22Rv1 (cell line): ENCODE results near the gene SEC24C.

Experiments used
- H3K27ac ChIP-seq: fragments of 450-650 bp; 2 replicates; pipeline ENCODE4 v1.5.1; 2017
- CTCF ChIP-seq: fragments of 450-650 bp; IDR thresholded peaks from 2 replicates; pipeline ENCODE4 v1.5.1; 2017; ENCODE audit warnings: mild to moderate bottlenecking
- ZFX ChIP-seq: fragments of 450-650 bp; IDR thresholded peaks from 2 replicates; pipeline ENCODE4 v1.6.1; 2017; ENCODE audit warnings: antibody characterized with exemption, borderline replicate concordance

Gene SEC24C

GRCh38 chr10:73785211-73785720, 41.1 kb downstream of the SEC24C start, which contains the start of gene ZSWIM8:
TSS of gene ZSWIM8 (plus strand) at chr10:73785606. CDS start at chr10:73785879, 273 bp downstream.
- H3K27ac ChIP-seq = peak within 1 kb of the TSS; percentile 86
- TF ChIP-seq CTCF (no peak), ZFX (no peak)

GRCh38 chr10:73785721-73786511, 41.7 kb downstream of the SEC24C start:
- peak overlapping the region; percentile 86 for H3K27ac ChIP-seq
- no peak for TF ChIP-seq CTCF

- TF ChIP-seq ZFX = no peak
- no peak for TF ChIP-seq CTCF
- peak overlapping the region; percentile 86 for H3K27ac ChIP-seq
Observed at GRCh38 chr10:73786512-73786885, 42.3 kb downstream of the SEC24C start.

- H3K27ac ChIP-seq = peak overlapping the region; percentile 86; the same call in 1 of the 2 replicates
Observed at GRCh38 chr10:73787031-73787800, 43.0 kb downstream of the SEC24C start.

GRCh38 chr10:73788864-73789658, 44.9 kb downstream of the SEC24C start:
- H3K27ac ChIP-seq = no peak overlapping the region
- TF ChIP-seq CTCF = no peak
- no peak for TF ChIP-seq ZFX

GRCh38 chr10:73789659-73790055, 45.5 kb downstream of the SEC24C start:
- H3K27ac ChIP-seq = no peak overlapping the region
- TF ChIP-seq ZFX (no peak), CTCF (no peak)

GRCh38 chr10:73790886-73791625, 46.9 kb downstream of the SEC24C start:
- H3K27ac ChIP-seq = no peak overlapping the region
- TF ChIP-seq CTCF (no peak), ZFX (no peak)
